ENCODE data around the gene AMPH.
"Not testable (repeated sequence)": the region's sequence is repeated elsewhere in the genome, so short reads cannot be mapped to it uniquely, and the experiment has no call there.

GRCh38 chr7:38395921-38396552 is 235.1 kb downstream of the AMPH start:
- TF ChIP-seq SP1 (IDR thresholded peaks at IDR 0.05; ENCODE audit: low read depth); ZNF274 (IDR thresholded peaks at IDR 0.05; ENCODE audit: low read depth, low read length); CTCF (IDR thresholded peaks at IDR 0.05 in 2 of 3, conservative IDR thresholded peaks at IDR 0.05 in 1 of 3; ENCODE audit: borderline replicate concordance in 1 of 3, insufficient read depth in 1 of 3, low read depth in 2 of 3, low read length in 2 of 3); ELF1 (IDR thresholded peaks at IDR 0.05; ENCODE audit: borderline replicate concordance, low read depth): not testable (repeated sequence)

Data from HCT116 (cell line).